IgD-negative memory B cell (primary cell): Measurements from ENCODE around the gene MACC1. TPM values are rescaled to one million over a fixed set of nuclear protein-coding genes. Genes with fewer than 3 reads are reported as not detected.
A peak's percentile ranks its signal among the peaks of the same experiment; 100 is the strongest.

ENCODE experiments used
- H3K27ac Mint-ChIP-seq, 3 donors: one replicate each; pipeline ENCODE4 v1.8.0; 2020 to 2022; ENCODE audit warnings: mild to moderate bottlenecking in 3 of 3, mixed read lengths in 3 of 3, moderate library complexity in 1 of 3
- H3K27me3 Mint-ChIP-seq: one replicate; pipeline ENCODE4 v1.8.0; 2021; ENCODE audit warnings: mixed read lengths
- H3K36me3 Mint-ChIP-seq: one replicate; pipeline ENCODE4 v1.8.0; 2020; ENCODE audit warnings: mild to moderate bottlenecking, mixed read lengths
- H3K4me1 Mint-ChIP-seq, 3 donors: one replicate each; pipeline ENCODE4 v1.8.0; 2020 to 2022; ENCODE audit warnings: mixed read lengths in 3 of 3, mild to moderate bottlenecking in 1 of 3
- H3K4me3 Mint-ChIP-seq, 4 donors: one replicate each; pipeline ENCODE4 v1.8.0; 2020 to 2022; ENCODE audit warnings: mild to moderate bottlenecking in 4 of 4, mixed read lengths in 4 of 4, moderate library complexity in 3 of 4
- H3K9me3 Mint-ChIP-seq, 3 donors: one replicate each; pipeline ENCODE4 v1.8.0; 2020 to 2021; ENCODE audit warnings: mixed read lengths in 3 of 3, mild to moderate bottlenecking in 1 of 3
- polyA plus RNA-seq: library from polyadenylated mRNA; unstranded; fragments of 300-500 nt; fragmentation: Illumina TruSeq; gene quantifications from one replicate; pipeline ENCODE4 v1.2.3, GENCODE V29; 2021

The MACC1 gene
- polyA plus RNA-seq, 1 donor from 2014 or later, result 1.2 TPM

GRCh38 chr7:20206104-20206896, 10.9 kb downstream of the MACC1 start:
- Mint-ChIP-seq H3K9me3 (peaks cover 3 to 14% (median 4%) of the 10 kb centered on the region in 3 donors), H3K36me3 (peaks cover 9% of the 10 kb centered on the region), H3K4me1 (peaks cover 7 to 9% (median 8%) of the 10 kb centered on the region in 3 donors), H3K27me3 (no peaks in the 10 kb centered on the region), H3K27ac (no peak overlapping the region), H3K4me3 (no peak overlapping the region)

GRCh38 chr7:20203316-20203715, 13.9 kb downstream of the MACC1 start:
- Mint-ChIP-seq H3K27me3 (no peaks in the 10 kb centered on the region), H3K27ac (no peak overlapping the region), H3K36me3 (peaks cover 2% of the 10 kb centered on the region), H3K4me3 (no peak overlapping the region), H3K4me1 (peaks cover 24 to 28% (median 26%) of the 10 kb centered on the region in 3 donors), H3K9me3 (peaks cover 0 to 1% (median 0%) of the 10 kb centered on the region in 3 donors)

GRCh38 chr7:20201380-20201779, 15.8 kb downstream of the MACC1 start:
- peak overlapping the region; percentile 56 to 87 (median 76) for H3K27ac Mint-ChIP-seq
- peaks cover 28% of the 10 kb centered on the region in 3 donors for H3K4me1 Mint-ChIP-seq
- peaks cover 2% of the 10 kb centered on the region for H3K36me3 Mint-ChIP-seq
- no peaks in the 10 kb centered on the region for H3K27me3 Mint-ChIP-seq
- peak overlapping the region in 3 of 4 donors; percentile 15 to 85 (median 46) for H3K4me3 Mint-ChIP-seq
- H3K9me3 Mint-ChIP-seq, result no peaks in the 10 kb centered on the region

- Mint-ChIP-seq H3K9me3 (no peaks in the 10 kb centered on the region), H3K36me3 (peaks cover 2% of the 10 kb centered on the region), H3K4me1 (peaks cover 28% of the 10 kb centered on the region in 3 donors), H3K4me3 (peak overlapping the region in 3 of 4 donors; percentile 15 to 85 (median 46)), H3K27ac (peak overlapping the region; percentile 56 to 87 (median 76)), H3K27me3 (no peaks in the 10 kb centered on the region)
Measured at GRCh38 chr7:20200971-20201370, 16.2 kb downstream of the MACC1 start.

GRCh38 chr7:20200361-20200760, 16.8 kb downstream of the MACC1 start:
- Mint-ChIP-seq H3K4me3 (peak overlapping the region in 3 of 4 donors; percentile 3 to 46 (median 21)), H3K36me3 (peaks cover 2% of the 10 kb centered on the region), H3K9me3 (no peaks in the 10 kb centered on the region), H3K4me1 (peaks cover 24 to 29% (median 29%) of the 10 kb centered on the region in 3 donors), H3K27me3 (no peaks in the 10 kb centered on the region), H3K27ac (peak overlapping the region; percentile 56 to 76 (median 60))

- no peaks in the 10 kb centered on the region for H3K27me3 Mint-ChIP-seq
- H3K9me3 Mint-ChIP-seq, result no peaks in the 10 kb centered on the region
- peak overlapping the region; percentile 65 to 90 (median 82) for H3K27ac Mint-ChIP-seq
- peaks cover 2% of the 10 kb centered on the region for H3K36me3 Mint-ChIP-seq
- H3K4me1 Mint-ChIP-seq, result peaks cover 24 to 32% (median 31%) of the 10 kb centered on the region in 3 donors
- H3K4me3 Mint-ChIP-seq, result peak overlapping the region; percentile 6 to 88 (median 24)
Measured at GRCh38 chr7:20199015-20199737, 18.0 kb downstream of the MACC1 start.

- no peaks in the 10 kb centered on the region for H3K36me3 Mint-ChIP-seq
- H3K9me3 Mint-ChIP-seq, result no peaks in the 10 kb centered on the region
- H3K4me3 Mint-ChIP-seq, result no peak overlapping the region
- peak overlapping the region in 1 of 3 donors; percentile 18 for H3K27ac Mint-ChIP-seq
- H3K27me3 Mint-ChIP-seq, result no peaks in the 10 kb centered on the region
- H3K4me1 Mint-ChIP-seq, result peaks cover 31 to 39% (median 37%) of the 10 kb centered on the region in 3 donors
Measured at GRCh38 chr7:20198260-20198659, 18.9 kb downstream of the MACC1 start.

- no peak overlapping the region for H3K4me3 Mint-ChIP-seq
- no peak overlapping the region for H3K27ac Mint-ChIP-seq
- no peaks in the 10 kb centered on the region for H3K9me3 Mint-ChIP-seq
- no peaks in the 10 kb centered on the region for H3K36me3 Mint-ChIP-seq
- H3K27me3 Mint-ChIP-seq, result no peaks in the 10 kb centered on the region
- H3K4me1 Mint-ChIP-seq, result peaks cover 31 to 39% (median 37%) of the 10 kb centered on the region in 3 donors
Measured at GRCh38 chr7:20197837-20198236, 19.3 kb downstream of the MACC1 start.

- peak overlapping the region in 1 of 3 donors; percentile 76 for H3K27ac Mint-ChIP-seq
- H3K9me3 Mint-ChIP-seq, result no peaks in the 10 kb centered on the region
- no peaks in the 10 kb centered on the region for H3K36me3 Mint-ChIP-seq
- peaks cover 31 to 39% (median 36%) of the 10 kb centered on the region in 3 donors for H3K4me1 Mint-ChIP-seq
- H3K27me3 Mint-ChIP-seq, result no peaks in the 10 kb centered on the region
- no peak overlapping the region for H3K4me3 Mint-ChIP-seq
Measured at GRCh38 chr7:20197125-20197748, 19.9 kb downstream of the MACC1 start.

GRCh38 chr7:20194343-20194995, 22.7 kb downstream of the MACC1 start:
- H3K9me3 Mint-ChIP-seq, result peaks cover 0 to 4% (median 2%) of the 10 kb centered on the region in 3 donors
- H3K36me3 Mint-ChIP-seq, result no peaks in the 10 kb centered on the region
- H3K27me3 Mint-ChIP-seq, result no peaks in the 10 kb centered on the region
- H3K4me3 Mint-ChIP-seq, result no peak overlapping the region
- no peak overlapping the region for H3K27ac Mint-ChIP-seq
- peaks cover 28 to 31% (median 29%) of the 10 kb centered on the region in 3 donors for H3K4me1 Mint-ChIP-seq

GRCh38 chr7:20193873-20194272, 23.3 kb downstream of the MACC1 start:
- H3K27ac Mint-ChIP-seq, result peak overlapping the region; percentile 13 to 90 (median 77)
- peaks cover 22 to 26% (median 26%) of the 10 kb centered on the region in 3 donors for H3K4me1 Mint-ChIP-seq
- peaks cover 0 to 5% (median 4%) of the 10 kb centered on the region in 3 donors for H3K9me3 Mint-ChIP-seq
- no peaks in the 10 kb centered on the region for H3K27me3 Mint-ChIP-seq
- peak overlapping the region in 2 of 4 donors; percentile 32 to 47 for H3K4me3 Mint-ChIP-seq
- H3K36me3 Mint-ChIP-seq, result no peaks in the 10 kb centered on the region

GRCh38 chr7:20193242-20193777, 23.9 kb downstream of the MACC1 start:
- H3K36me3 Mint-ChIP-seq, result no peaks in the 10 kb centered on the region
- H3K27ac Mint-ChIP-seq, result peak overlapping the region; percentile 13 to 90 (median 77)
- H3K4me1 Mint-ChIP-seq, result peaks cover 23 to 30% (median 29%) of the 10 kb centered on the region in 3 donors
- H3K9me3 Mint-ChIP-seq, result peaks cover 0 to 5% (median 4%) of the 10 kb centered on the region in 3 donors
- H3K27me3 Mint-ChIP-seq, result no peaks in the 10 kb centered on the region
- peak overlapping the region in 2 of 4 donors; percentile 32 to 47 for H3K4me3 Mint-ChIP-seq

- peaks cover 29 to 37% (median 32%) of the 10 kb centered on the region in 3 donors for H3K4me1 Mint-ChIP-seq
- H3K36me3 Mint-ChIP-seq, result no peaks in the 10 kb centered on the region
- H3K27ac Mint-ChIP-seq, result no peak overlapping the region
- H3K9me3 Mint-ChIP-seq, result peaks cover 0 to 5% (median 4%) of the 10 kb centered on the region in 3 donors
- H3K27me3 Mint-ChIP-seq, result no peaks in the 10 kb centered on the region
- peak overlapping the region in 1 of 4 donors; percentile 39 for H3K4me3 Mint-ChIP-seq
Measured at GRCh38 chr7:20191391-20191869, 25.8 kb downstream of the MACC1 start.
